B cell (primary cell): ENCODE data around the gene OTUB2. TPM values are rescaled to one million over a fixed set of nuclear protein-coding genes. Genes with fewer than 3 reads are reported as not detected.

Experiments
- ATAC-seq: fragments of 200-7000 bp; cut with Tn5 transposase; one replicate; pipeline ENCODE4 v1.10.0; 2021; ENCODE audit warnings: low read depth, mild to moderate bottlenecking, moderate number of reproducible peaks, moderate library complexity
- CTCF ChIA-PET: fragments of 350-600 bp; sonication (Branson Sonifier 250); formaldehyde crosslinking; loops from one replicate; lab custom pipeline; 2021; ENCODE audit warnings: antibody characterized with exemption, inconsistent platforms; lab: Charles Lee
- POLR2A ChIA-PET: fragments of 350-600 bp; sonication (Branson Sonifier 250); formaldehyde crosslinking; loops from one replicate; lab custom pipeline; 2021; ENCODE audit warnings: antibody characterized with exemption; lab: Charles Lee
- DNase-seq: peaks from one replicate; pipeline ENCODE4 v3.0.0; 2013
- H2AFZ ChIP-seq: 2 replicates; pipeline ENCODE4 v1.6.1; 2012; ENCODE audit warnings: mild to moderate bottlenecking, low read depth, low read length; ENCODE audit not compliant: insufficient read depth, poor library complexity, severe bottlenecking
- H3K27ac ChIP-seq, 2 donors: 1 replicate in 1 of 2; 2 replicates in 1 of 2; pipeline ENCODE4 v1.5.1; 2012 to 2013; ENCODE audit warnings: low read length in 2 of 2, mild to moderate bottlenecking in 2 of 2, moderate library complexity in 1 of 2
- H3K27me3 ChIP-seq, 4 experiments: fragments of 200-600 bp in 1 of 4; sonication (generic) in 1 of 4; replicated peaks in 1 of 4; 1 replicate in 2 of 4; 2 replicates in 2 of 4; pipeline versions ENCODE4 v1.6.1 to v1.7.0; 2013 to 2016; ENCODE audit warnings: low read length in 3 of 4, mild to moderate bottlenecking in 2 of 4, mixed read lengths in 1 of 4, moderate library complexity in 1 of 4; ENCODE audit not compliant: insufficient read depth in 4 of 4, control insufficient read depth in 3 of 4; ENCODE audit errors: control extremely low read depth in 1 of 4
- H3K36me3 ChIP-seq, 2 experiments: replicated peaks in 1 of 2; 1 replicate in 1 of 2; 2 replicates in 1 of 2; pipeline versions ENCODE4 v1.6.1 to v1.7.1; 2013; ENCODE audit warnings: low read length in 1 of 2; ENCODE audit not compliant: insufficient read depth in 2 of 2, control insufficient read depth in 1 of 2; ENCODE audit errors: control extremely low read depth in 1 of 2, extremely low read depth in 1 of 2
- H3K4me1 ChIP-seq, 2 donors: fragments of 200-600 bp in 1 of 2; sonication (generic) in 1 of 2; 1 replicate in 1 of 2; 2 replicates in 1 of 2; pipeline versions ENCODE4 v1.5.1 to v1.6.1; 2013 to 2017; ENCODE audit warnings: low read length in 2 of 2; ENCODE audit not compliant: control insufficient read depth in 2 of 2, insufficient read depth in 2 of 2
- H3K4me2 ChIP-seq: replicated peaks from 2 replicates; pipeline ENCODE3; 2012; ENCODE audit warnings: mild to moderate bottlenecking, low read depth, low read length; ENCODE audit not compliant: poor library complexity, severe bottlenecking
- H3K4me3 ChIP-seq, 5 experiments: fragments of 200-600 bp in 1 of 5; sonication (generic) in 1 of 5; 1 replicate in 3 of 5; 2 replicates in 2 of 5; pipeline versions ENCODE4 v1.5.1 to v1.7.0; 2011 to 2016; ENCODE audit warnings: low read length in 4 of 5, mild to moderate bottlenecking in 4 of 5, low read depth in 2 of 5, control low read depth in 1 of 5, moderate library complexity in 1 of 5; ENCODE audit not compliant: insufficient read depth in 1 of 5; ENCODE audit errors: control extremely low read depth in 1 of 5, extremely low read depth in 1 of 5
- H3K79me2 ChIP-seq: fragments of 200-600 bp; sonication (generic); one replicate; pipeline ENCODE4 v1.6.0; 2016; ENCODE audit warnings: low read length; ENCODE audit not compliant: control insufficient read depth, insufficient read depth
- H3K9ac ChIP-seq: fragments of 200-600 bp; sonication (generic); 2 replicates; pipeline ENCODE4 v1.6.1; 2017; ENCODE audit warnings: mild to moderate bottlenecking, low read length, moderate library complexity
- H3K9me3 ChIP-seq, 3 donors: one replicate each; pipeline versions ENCODE4 v1.6.1 to v1.7.1; 2013; ENCODE audit warnings: low read length in 2 of 3; ENCODE audit not compliant: control insufficient read depth in 2 of 3, insufficient read depth in 1 of 3; ENCODE audit errors: control extremely low read depth in 1 of 3
- H4K20me1 ChIP-seq: 2 replicates; pipeline ENCODE4 v1.6.0; 2012; ENCODE audit warnings: mild to moderate bottlenecking, low read length; ENCODE audit not compliant: insufficient read depth, control insufficient read depth, poor library complexity, severe bottlenecking
- H3K27ac Mint-ChIP-seq: one replicate; pipeline ENCODE4 v1.8.0; 2021; ENCODE audit warnings: mixed read lengths
- H3K27me3 Mint-ChIP-seq: one replicate; pipeline ENCODE4 v1.8.0; 2021; ENCODE audit warnings: mixed read lengths
- H3K4me1 Mint-ChIP-seq: one replicate; pipeline ENCODE4 v1.8.0; 2021; ENCODE audit warnings: mixed read lengths
- H3K4me3 Mint-ChIP-seq: one replicate; pipeline ENCODE4 v1.8.0; 2021; ENCODE audit warnings: mixed read lengths
- H3K9me3 Mint-ChIP-seq: one replicate; pipeline ENCODE4 v1.8.0; 2022; ENCODE audit warnings: mixed read lengths; ENCODE audit not compliant: insufficient read depth
- CTCF ChIP-seq: fragments of 200-600 bp; IDR thresholded peaks from one replicate; pipeline ENCODE4 v1.8.0; 2022; ENCODE audit warnings: antibody characterized with exemption, mild to moderate bottlenecking
- EZH2 ChIP-seq: IDR thresholded peaks from 2 replicates; pipeline ENCODE4 v1.6.1; 2012; ENCODE audit warnings: borderline replicate concordance, low read depth, mild to moderate bottlenecking, moderate library complexity, low read length; ENCODE audit not compliant: insufficient read depth, poor library complexity, severe bottlenecking
- WGBS: methylation state at CpG from one replicate; pipeline ENCODE4 v1.1.5; 2013; ENCODE audit warnings: missing lambda C conversion rate; ENCODE audit not compliant: insufficient coverage; 5-methylcytosine and 5-hydroxymethylcytosine counted together
- intact Hi-C: fragments of 100-400 bp; cut with micrococcal nuclease; formaldehyde crosslinking; loops from one replicate; pipeline ENCODE4 v1.10.0; 2022
- polyA plus RNA-seq: library from polyadenylated mRNA; depleted of rRNA; stranded (reverse); fragments of >200 nt; gene quantifications from 2 replicates; pipeline ENCODE4 v1.2.3, GENCODE V29; 2012
- total RNA-seq, 2 donors: library from RNA; stranded (reverse); fragments of 120-200 nt in 1 of 2; gene quantifications; 1 replicate in 1 of 2; 2 replicates in 1 of 2; pipeline versions ENCODE4 v1.2.3 to v1.2.4, GENCODE V29; 2013 to 2022

OTUB2 gene
- total and polyA plus RNA-seq, 2 donors (not counting 1 experiment from before 2014, with no cell fraction given): 0.04 to 0.17 TPM

GRCh38 chr14:93980456-93981201 is 45.5 kb upstream of the OTUB2 start:
- Mint-ChIP-seq H3K27ac (no peak overlapping the region), H3K4me3 (no peak overlapping the region), H3K27me3 (peaks cover 42% of the 10 kb centered on the region), H3K9me3 (no peaks in the 10 kb centered on the region), H3K4me1 (peaks cover 30% of the 10 kb centered on the region)
- intact Hi-C loops: no loop called here
- Histone ChIP-seq H3K27me3 (peaks cover 0 to 68% (median 38%) of the 10 kb centered on the region in 4 experiments), H3K79me2 (no peaks in the 10 kb centered on the region), H3K4me3 (no peak overlapping the region), H3K9ac (no peak overlapping the region), H3K4me2 (no peak overlapping the region), H3K27ac (no peak overlapping the region), H3K4me1 (peaks cover 21 to 33% of the 10 kb centered on the region in 2 donors), H3K36me3 (no peaks in the 10 kb centered on the region), H2AFZ (no peak overlapping the region), H4K20me1 (no peaks in the 10 kb centered on the region), H3K9me3 (peaks cover 1 to 47% (median 18%) of the 10 kb centered on the region in 3 donors)
- ChIA-PET CTCF (interaction anchor here (1.7 to 37.7 kb wide), 2 partner anchors 9 to 38 kb away, joined by 4 to 1036 read pairs; no protein-coding TSS in a partner anchor), POLR2A (no interaction called here)
- no peak for DNase-seq
- TF ChIP-seq EZH2 (no peak), CTCF (no peak)
- ATAC-seq: no peak
- 96% methylated on average over 9 of the region's 11 CpGs for WGBS
